Placental epithelial cell (primary cell): ENCODE measurements around the gene CCDC195. TPM values are rescaled to one million over a fixed set of nuclear protein-coding genes. Genes with fewer than 3 reads are reported as not detected.

ENCODE experiments used
- total RNA-seq: library from RNA; depleted of rRNA; stranded (reverse); fragments of >200 nt; gene quantifications from 2 replicates; pipeline ENCODE4 v1.2.3, GENCODE V29; 2012

Gene CCDC195
- not detected in 2 replicates for total RNA-seq

GRCh38 chr2:224716201-224716600 lies at the start of gene CCDC195:
TSS of gene CCDC195 (minus strand) at chr2:224716365. CDS start at chr2:224716365, 0 bp downstream.

Other genes with a start within 250 kb of the CCDC195 start
- gene CUL3, start 131.0 kb downstream of the CCDC195 start, total RNA-seq = 38.9 and 58.5 TPM in 2 replicates